Stimulated activated CD8-positive, alpha-beta memory T cell treated with anti-CD3 and anti-CD28 coated beads, Interleukin-2, amount 100 ng/mL, for 48 hours (primary cell): ENCODE measurements around the gene IL12RB2.
A peak's percentile ranks its signal among the peaks of the same experiment; 100 is the strongest.

ENCODE experiments used
- DNase-seq, 2 donors: peaks; one replicate each; pipeline ENCODE4 v3.0.0-alpha.2; 2020; ENCODE audit warnings: low read depth in 2 of 2

IL12RB2 gene, protein sequence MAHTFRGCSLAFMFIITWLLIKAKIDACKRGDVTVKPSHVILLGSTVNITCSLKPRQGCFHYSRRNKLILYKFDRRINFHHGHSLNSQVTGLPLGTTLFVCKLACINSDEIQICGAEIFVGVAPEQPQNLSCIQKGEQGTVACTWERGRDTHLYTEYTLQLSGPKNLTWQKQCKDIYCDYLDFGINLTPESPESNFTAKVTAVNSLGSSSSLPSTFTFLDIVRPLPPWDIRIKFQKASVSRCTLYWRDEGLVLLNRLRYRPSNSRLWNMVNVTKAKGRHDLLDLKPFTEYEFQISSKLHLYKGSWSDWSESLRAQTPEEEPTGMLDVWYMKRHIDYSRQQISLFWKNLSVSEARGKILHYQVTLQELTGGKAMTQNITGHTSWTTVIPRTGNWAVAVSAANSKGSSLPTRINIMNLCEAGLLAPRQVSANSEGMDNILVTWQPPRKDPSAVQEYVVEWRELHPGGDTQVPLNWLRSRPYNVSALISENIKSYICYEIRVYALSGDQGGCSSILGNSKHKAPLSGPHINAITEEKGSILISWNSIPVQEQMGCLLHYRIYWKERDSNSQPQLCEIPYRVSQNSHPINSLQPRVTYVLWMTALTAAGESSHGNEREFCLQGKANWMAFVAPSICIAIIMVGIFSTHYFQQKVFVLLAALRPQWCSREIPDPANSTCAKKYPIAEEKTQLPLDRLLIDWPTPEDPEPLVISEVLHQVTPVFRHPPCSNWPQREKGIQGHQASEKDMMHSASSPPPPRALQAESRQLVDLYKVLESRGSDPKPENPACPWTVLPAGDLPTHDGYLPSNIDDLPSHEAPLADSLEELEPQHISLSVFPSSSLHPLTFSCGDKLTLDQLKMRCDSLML

DNA sequence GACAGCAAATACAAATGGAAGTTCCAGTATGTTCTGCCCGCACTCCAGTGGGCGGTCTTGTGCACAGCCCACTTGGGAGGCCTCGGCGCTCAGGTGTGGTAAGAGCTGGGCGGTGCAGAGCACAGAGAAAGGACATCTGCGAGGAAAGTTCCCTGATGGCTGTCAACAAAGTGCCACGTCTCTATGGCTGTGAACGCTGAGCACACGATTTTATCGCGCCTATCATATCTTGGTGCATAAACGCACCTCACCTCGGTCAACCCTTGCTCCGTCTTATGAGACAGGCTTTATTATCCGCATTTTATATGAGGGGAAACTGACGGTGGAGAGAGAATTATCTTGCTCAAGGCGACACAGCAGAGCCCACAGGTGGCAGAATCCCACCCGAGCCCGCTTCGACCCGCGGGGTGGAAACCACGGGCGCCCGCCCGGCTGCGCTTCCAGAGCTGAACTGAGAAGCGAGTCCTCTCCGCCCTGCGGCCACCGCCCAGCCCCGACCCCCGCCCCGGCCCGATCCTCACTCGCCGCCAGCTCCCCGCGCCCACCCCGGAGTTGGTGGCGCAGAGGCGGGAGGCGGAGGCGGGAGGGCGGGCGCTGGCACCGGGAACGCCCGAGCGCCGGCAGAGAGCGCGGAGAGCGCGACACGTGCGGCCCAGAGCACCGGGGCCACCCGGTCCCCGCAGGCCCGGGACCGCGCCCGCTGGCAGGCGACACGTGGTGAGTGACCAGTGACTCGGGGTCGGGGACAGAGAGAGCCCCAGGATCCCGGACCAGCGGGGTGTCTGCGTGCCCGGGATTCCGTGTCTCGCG lies at the start of gene IL12RB2:
Gene IL12RB2 (plus strand): TSS at position 623 of the 810 bp plus-strand sequence. CDS start 12,496 bp downstream, outside the sequence.
- DNase-seq = peak; percentile 35 to 47

DNA sequence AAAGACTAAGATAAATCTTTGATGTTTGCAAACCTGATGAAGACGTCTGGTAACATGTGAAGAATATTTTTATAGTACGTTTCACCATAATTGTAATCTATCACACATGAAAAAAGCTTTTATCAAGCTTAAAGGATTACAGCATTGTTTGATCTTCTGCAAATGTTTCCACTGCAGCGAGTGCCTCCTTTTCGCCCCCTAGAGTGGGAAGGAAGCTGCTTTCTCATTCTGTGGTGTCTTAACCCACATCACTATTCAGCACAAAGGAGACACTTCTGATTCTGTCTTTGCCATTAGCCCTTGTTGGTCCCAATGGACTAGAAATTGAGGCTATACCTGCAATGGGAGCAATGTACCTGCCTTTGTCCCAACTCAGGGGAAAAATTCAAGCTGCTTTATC lies 46.0 kb upstream of the IL12RB2 start:
- no peak for DNase-seq

DNA sequence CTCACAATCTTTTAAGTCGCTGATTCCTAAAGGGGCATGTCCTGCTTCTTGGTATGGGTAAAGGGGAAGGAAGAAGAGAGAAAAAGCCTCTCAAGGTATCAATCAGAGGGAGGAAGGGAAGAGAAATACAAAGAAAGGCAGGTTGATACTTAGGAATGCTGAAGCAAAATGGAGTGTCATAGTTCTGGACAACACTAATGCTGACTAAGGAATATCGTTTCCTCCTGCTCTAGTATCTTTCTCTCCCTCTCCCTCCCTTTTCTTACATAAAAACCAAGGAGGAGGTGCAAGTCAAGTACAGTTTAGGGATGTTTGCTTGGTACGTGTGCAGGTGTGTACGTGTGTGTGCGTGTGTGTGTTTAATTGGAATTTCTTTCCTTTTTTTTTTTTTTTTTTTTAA lies 44.9 kb upstream of the IL12RB2 start:
- no peak for DNase-seq

DNA sequence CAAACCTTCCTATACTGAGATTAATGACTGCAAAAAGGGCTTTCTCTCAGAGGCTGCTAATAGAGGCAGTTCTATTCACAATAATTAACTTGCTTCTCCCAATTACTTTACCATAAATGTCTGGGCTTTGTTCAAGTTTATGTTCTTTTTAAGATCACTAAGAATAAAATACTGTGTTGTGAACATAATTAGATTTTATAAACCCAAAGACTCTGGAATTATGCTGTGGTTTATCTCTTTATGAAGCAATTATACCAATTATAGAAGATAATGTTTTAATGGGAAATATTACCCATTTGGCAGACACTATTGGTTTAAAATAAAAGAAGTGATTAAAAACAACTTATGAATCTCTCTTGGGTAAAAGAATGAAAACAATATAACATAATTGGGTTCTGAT lies 43.5 kb upstream of the IL12RB2 start:
- no peak for DNase-seq

DNA sequence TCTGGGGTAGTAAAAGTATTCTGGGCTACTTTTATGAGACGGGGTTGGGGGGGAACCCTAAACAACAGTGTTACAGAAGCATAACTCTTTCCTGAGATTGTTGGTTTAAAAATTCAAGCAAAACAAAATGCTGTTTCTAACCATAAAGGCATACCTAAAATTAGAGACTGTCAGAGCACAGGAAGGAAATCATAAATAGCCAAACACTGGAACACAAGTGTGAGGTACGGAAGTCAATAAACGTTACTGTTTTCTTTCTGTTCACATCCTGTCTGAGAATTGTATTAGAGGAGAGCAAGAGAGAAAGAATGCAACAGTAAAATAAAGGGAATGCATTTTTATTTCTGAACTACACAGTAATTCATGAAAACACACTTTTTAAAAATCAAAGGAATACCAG lies 42.8 kb upstream of the IL12RB2 start:
- DNase-seq = no peak

DNA sequence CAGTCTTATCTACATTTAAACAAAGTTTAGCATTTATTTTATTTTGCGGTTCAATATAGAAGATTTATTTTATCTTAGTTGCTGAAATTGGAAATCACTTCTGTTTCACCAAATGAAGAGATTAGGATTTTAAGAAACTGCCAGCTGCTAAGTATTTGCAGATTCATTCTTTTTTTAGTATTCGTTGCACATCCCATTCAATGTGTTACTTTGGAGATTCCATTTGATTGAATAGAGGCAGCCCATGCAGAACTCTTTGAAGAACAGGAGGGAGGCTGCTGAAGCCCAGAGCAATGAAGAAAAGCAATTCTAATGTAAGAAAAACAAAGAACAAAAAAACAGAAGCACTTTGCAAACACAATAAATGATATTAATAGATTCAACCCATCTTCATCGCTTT lies 38.6 kb upstream of the IL12RB2 start:
- no peak for DNase-seq

DNA sequence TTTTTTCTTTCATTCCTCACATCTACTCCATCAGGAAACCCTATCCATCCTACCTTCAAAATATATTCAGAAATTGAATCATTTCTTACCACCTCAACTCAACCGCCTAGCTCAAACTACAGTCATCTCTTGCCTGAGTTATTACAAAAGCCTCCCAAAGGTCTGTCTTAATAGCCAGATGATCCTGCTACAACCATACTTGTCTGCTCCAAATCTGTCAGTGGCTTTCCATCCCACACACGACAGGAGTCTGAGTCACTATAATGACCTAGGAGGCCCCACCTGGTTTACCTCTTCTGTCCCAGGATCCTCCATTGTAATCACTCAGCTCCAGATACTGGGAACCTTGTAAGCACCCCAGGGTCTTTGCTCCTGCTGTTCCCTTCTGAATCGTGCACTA lies 37.1 kb upstream of the IL12RB2 start:
- DNase-seq = no peak

DNA sequence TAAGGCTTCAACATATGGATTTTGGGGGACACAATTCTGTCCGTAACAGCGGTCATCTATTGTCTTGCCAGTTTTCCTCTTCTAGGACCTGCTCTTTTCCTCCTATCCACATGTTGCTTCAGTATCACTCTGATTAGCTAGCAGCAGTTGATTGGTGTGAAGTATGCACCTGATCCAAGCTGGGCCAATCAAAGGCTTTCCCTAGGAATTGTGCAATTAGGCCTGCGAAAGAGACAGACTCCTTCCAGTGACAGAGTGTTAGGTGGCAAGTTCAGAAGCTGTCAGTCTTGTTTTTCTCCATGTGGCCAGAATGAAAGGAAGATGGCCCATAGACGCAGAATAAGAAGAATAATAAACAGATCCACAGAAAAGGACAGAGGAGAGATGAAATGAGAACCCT lies 34.1 kb upstream of the IL12RB2 start:
- DNase-seq = no peak

DNA sequence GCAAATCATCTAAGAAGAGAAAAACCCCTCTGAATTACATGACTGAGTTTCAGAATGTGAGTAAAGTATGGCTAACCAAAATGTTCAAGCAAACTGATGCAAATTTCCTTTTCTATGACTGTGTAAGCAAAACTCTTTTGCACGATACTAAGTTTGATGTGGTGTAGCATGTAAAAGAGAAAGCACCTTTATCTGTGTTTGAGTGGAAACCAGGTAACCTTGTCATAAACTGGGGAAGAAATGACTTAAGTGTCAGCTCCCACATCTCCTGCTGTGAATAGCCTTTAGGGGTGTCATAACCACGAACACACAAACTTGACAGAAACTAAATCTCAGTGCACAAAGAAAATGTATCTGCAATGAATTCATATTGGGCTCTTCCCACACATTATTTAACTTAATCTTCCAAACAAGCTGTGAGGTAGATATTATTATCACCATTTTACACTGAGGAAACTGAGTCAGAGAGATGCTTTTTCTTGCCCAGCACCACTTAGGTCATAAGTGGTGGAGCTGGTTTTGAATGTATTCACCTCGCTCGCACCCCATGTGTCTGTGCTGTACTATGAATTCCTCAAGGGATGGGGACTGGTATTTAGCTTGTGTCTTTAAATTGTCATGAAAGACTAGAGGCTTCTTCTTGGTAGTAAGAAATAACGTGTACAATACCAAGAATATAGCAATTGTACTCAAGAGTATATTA lies 32.9 kb upstream of the IL12RB2 start:
- DNase-seq = no peak

DNA sequence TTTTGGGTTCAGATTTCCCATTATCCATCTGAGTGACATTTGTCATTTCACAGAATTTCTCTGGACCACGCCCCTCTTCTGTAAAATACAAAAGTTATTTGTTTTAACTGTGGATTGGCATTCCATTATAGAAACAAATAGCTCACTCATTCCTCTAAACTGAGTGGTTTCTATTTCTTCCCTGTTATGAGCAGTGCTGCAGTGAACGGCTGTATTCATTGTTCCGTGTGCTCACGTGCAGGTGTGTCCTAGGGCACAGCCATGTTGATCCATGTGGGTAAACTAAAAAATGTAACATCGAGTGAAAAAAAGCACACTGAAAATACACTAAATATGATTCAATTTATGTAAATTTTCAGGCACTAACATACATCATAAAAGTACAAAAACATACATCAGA lies 27.0 kb upstream of the IL12RB2 start:
- DNase-seq = no peak

DNA sequence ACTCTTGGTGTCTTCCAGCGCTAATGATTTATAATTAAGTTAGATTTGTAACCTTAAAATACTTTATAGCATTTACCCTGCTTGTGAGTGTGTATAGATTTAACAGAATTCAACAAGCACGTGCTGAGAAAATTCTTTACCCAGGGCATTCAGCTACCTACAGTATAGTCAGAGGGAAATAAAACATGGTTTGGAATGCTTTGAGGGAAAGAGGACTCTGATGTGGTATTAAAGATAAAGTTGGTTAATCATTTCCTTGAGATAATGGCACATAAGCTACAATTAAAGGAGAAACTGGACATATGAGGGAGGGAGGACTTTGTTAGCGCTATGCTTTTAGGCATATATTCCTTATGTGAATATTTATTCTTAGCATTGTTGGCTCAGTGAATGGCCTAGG lies 26.4 kb upstream of the IL12RB2 start:
- no peak for DNase-seq

DNA sequence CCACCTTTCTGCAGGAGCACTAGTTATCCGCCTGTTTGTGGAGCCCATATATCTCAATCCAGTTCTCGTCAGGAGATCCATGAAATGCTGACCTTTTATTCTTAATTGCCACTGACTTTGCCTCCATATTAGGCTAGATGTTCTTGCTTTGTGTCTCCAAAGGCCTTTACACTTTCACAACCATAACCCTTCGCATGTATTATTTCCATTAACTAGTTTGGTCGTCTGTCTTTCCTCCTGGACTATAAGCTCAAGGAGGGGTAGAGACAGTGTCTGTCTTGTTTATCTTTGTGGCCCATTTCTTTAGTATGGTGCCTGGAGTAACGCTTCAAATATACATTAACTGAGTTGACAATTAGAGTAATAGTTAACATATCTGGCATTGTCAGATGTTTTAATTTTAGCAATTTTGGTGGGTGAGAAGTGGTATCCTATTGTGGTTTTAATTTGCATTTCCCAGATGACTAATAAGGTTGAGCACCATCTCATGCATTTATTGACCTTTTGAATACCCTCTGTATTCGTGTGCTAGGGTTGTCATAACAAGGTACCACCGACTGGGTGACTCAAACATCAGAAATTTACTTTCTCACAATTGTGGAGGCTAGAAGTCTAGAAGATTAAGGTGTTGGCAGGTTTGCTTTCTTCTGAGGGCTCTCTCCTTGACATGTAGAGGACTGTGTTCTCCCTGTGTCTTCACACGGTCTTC lies 21.7 kb upstream of the IL12RB2 start:
- no peak for DNase-seq

DNA sequence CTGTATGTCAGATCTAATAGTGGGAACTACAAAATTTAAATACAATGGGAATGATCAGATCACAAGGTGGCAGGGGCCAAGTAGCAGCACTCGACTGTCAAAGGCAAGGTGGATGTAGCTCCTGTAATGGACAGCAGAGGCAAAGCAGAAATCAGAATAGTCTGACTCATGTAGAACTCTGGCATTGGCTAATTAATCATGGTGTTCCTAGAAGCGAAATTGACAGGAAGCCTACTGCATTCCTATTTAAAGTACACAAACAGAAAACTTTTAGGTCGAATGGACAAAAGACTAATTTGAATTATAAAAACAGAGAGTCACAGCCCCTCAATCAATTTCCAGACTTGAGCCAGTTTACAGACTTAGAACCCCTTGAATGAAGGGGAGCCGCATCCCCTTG lies 17.4 kb upstream of the IL12RB2 start:
- DNase-seq = no peak

DNA sequence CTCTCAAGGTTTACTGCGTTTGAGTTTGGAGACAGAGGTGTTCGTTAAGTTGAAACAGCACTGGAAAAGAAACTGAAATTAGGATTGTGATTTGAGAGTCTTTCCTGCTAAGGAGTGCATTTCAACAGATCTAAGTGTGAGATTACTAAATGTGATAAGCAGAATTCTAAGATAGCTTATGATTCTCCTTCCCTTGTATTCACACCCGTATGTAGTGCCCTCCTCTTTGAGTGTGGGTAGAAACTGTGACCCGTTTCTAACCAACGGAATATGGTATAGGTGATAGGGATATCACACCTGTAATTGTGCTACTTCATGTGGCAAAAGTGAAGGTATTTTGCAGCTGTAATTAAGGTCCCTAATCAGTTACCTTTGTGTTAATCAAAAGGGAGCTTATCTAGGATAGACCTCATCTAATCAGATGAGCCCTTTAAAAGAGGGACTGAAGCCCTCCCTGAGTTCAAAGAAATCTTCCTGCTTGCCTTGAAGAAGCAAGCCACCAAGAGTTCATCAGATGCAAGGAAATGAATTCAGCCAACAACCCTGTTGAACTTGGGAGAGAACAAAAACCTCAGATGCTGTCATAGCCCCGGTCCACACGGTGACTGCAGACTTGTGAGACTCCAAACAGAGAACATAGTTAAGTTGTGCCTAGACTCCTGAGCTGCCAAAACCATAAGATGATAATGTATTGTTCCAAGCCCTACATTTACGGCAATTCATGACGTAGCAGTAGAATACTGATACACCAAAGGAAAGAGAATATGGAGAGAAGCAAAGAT lies 12.6 kb upstream of the IL12RB2 start:
- DNase-seq = no peak

DNA sequence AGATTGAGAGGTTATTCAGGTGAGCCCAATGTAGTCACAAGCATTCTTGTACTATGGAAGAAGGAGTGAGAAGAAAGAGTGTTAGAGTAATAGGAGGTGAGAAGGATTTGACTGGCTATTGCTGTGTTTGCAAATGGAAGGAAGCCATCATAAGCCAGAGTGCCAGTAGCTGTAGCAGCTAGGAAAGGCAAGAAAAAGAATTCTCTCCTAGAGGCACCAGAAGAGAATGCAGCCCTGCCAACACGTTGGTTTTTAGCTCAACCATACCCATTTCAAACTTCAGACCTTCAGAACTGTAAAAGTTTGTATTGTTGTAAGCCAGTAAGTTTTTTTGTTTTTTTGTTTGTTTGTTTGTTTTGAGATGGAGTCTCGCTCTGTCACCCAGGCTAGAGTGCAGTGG lies 8.9 kb upstream of the IL12RB2 start:
- DNase-seq = no peak

DNA sequence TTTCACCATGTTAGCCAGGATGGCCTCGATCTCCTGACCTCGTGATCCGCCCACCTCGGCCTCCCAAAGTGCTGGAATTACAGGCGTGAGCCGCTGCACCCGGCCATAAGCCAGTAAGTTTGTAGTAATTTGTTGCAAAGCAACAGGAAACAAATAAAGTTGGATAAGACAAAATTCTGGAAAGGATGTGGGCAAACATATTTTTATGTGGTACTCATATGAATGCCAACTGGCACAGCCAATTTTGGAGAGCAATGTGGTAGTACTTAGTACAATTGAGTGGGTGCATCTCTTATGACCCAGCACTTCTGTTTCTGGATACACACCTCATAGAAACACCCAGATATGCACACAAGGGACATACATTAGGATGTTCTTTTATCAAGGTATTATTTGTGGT lies 8.4 kb upstream of the IL12RB2 start:
- no peak for DNase-seq

DNA sequence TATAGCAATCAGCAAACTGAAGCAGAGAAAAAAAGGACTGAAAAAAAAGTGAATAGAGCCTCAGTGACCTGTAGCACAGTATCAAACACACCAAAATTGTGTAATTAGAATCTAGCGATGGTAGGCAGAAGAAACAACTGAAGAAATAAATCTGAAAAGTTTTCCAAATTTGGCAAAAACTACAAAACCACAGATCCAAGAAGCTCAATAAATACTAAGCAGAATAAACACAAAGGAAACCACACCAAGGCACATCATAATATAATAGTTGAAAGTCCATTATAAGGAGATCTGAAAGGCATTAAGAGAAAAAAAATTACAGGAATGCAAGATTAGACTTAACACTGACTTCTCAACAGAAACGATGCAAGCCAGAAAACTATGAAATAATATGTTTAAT lies 7.1 kb upstream of the IL12RB2 start:
- DNase-seq = no peak

DNA sequence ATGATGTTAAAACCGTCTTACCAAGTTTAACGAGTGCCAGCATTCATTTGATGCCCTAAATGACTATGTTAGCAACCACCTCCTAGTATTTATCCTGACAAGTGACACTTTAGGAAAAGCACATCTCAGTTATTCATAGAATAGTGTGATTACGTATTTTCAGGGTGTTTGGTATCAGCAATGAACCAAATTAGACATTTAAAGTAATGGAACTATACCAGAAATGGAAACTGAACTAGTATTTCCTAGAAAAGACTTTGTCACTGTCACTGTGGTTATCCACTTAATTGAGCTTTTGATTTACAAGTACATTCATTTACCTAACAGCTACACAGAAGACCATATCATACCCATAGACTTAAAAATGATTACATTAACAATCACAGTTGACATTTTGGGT lies 3.6 kb upstream of the IL12RB2 start:
- no peak for DNase-seq

DNA sequence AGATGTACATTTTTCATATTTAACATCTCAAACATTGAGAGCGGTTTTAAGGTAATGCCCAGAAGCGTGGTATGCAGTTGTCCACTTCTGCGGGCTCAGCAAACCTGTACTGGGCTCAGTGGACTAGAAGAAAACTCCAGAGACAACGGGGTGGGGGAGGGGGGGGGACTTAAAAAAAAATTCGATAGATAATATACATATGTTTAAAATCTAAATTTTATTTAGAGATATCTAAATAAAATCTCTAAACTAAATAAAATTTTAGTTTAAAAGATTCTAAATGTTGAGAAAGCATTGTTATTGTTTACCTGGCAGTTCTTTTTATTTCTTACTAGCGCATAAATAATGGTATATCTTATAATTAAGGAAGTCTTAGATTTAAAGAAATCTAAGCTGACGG lies 1.1 kb upstream of the IL12RB2 start:
- no peak for DNase-seq

DNA sequence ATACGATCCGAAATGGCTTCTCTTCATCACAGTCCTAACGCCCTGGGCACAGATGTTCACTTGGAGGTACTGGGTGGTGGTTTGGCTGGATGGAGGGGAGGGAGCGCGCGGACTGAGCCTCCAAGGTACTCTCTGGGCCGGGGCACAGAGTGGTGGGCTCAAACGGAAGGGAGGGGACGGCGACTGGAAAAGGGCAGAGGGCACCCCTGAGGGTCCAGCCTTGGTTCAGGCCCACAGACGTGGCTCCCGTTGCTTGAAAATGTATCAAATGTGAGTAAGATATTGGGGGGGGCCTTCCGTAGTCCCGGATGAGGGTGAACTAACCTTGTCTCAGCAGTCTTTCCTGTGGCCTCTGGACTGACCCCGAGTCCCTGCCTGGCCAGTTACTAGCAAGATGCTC lies 463 bp downstream of the IL12RB2 start:
- DNase-seq = no peak
